Measurements from ENCODE around the gene ZBTB45.
"Not testable (repeated sequence)": the region's sequence is repeated elsewhere in the genome, so short reads cannot be mapped to it uniquely, and the experiment has no call there.

Gene ZBTB45

DNA sequence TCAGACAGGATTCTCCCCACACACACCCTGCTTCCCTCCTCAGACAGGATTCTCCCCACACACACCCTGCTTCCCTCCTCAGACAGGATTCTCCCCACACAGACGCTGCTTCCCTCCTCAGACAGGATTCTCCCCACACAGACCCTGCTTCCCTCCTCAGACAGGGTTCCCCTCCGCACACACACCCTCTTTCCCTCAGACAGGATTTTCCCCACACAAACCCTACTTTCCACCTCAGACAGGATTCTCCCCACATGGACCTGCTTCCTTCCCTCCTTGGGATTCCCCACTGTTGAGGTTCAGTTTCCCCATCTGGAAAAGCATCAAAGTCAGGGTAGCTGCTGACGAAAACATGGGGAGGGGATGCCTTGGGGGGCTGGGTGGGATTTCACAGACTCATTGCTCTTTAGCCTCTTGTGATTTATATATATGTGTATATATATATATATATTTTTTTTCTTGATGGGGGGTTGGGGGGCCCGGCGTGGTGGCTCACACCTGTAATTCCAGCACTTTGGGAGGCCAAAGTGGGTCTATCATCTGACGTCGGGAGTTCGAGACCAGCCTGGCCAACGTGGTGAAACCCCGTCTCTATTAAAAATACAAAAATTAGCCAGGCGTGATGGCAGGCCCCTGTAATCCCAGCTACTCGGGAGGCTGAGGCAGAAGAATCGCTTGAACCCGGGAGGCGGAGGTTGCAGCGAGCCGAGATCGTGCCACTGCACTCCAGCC lies 23.2 kb upstream of the ZBTB45 start:
- not testable (repeated sequence) for FAIRE-seq; DNase-seq (ENCODE audit: extremely low spot score, insufficient read length, low read depth)

GRCh38 chr19:58539169-58539559 lies 19.6 kb upstream of the ZBTB45 start:
- not testable (repeated sequence) for FAIRE-seq; DNase-seq (ENCODE audit: extremely low spot score, insufficient read length, low read depth)

- DNase-seq (ENCODE audit: extremely low spot score, insufficient read length, low read depth) (no peak), FAIRE-seq (no peak)
Measured at GRCh38 chr19:58538257-58539168, 18.9 kb upstream of the ZBTB45 start.

DNA sequence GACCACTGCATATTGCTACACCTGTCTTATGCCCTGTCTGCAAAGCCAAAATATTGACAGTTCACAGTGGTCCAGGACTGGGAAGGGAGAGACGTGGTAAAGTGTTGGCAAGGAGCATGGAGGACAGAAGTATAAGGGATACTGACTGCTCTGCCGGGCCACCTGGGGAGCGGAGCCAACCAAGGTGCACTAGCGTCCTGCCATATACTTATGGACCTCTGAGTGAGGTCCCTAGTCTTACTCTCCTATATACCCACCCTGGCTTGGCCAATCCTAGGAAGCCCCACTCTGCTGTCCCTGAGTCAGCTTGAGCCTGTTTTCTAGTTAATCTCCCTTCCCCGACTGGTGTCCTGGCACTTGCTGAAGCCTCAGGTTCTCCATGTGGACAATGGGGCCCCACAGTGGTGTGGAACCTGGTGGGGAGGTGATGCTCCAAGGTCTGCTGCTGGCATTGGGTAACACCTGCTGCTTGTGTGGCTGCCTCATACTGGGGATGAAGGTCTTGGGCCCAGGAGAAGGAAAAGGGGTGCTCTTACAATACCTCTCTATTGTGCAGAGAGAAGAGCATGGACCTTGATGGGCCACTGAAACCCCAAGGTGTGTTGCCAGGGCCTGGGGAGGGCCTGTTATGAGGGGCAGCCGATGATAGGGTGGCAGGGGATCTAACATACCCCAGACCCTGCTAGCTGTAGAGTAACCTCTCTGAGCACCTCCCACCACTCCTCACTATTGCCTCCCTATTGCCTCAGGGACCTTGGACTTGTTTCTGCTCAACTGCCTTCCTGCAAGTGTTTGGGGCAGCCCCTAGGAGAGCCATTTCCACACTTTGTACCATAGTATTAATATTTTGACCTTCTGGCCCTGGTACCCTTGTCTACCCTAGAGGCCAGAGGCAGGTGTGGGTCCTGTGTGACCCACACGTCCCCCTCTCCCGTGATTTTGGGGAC lies 17.5 kb upstream of the ZBTB45 start:
- FAIRE-seq, result no peak
- no peak for DNase-seq (ENCODE audit: extremely low spot score, insufficient read length, low read depth)

DNA sequence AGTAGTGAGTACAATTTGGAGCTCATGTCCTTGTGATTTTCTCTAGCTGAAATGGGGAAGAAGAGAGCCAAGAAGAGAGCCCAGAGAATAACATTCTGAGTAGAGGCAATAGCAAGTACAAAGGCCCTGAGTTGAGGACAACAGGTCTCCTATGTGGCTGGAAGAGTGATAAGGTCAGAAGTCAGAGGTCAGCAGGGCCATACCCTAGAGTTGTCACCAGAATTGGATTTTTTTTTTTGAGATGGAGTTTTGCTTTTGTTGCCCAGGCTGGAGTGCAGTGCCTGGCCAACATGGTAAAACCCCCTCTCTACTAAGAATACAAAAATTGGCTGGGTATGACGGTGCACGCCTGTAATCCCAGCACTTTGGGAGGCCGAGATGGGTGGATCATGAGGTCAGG lies 16.2 kb upstream of the ZBTB45 start:
- FAIRE-seq (no peak), DNase-seq (ENCODE audit: extremely low spot score, insufficient read length, low read depth) (no peak)

DNA sequence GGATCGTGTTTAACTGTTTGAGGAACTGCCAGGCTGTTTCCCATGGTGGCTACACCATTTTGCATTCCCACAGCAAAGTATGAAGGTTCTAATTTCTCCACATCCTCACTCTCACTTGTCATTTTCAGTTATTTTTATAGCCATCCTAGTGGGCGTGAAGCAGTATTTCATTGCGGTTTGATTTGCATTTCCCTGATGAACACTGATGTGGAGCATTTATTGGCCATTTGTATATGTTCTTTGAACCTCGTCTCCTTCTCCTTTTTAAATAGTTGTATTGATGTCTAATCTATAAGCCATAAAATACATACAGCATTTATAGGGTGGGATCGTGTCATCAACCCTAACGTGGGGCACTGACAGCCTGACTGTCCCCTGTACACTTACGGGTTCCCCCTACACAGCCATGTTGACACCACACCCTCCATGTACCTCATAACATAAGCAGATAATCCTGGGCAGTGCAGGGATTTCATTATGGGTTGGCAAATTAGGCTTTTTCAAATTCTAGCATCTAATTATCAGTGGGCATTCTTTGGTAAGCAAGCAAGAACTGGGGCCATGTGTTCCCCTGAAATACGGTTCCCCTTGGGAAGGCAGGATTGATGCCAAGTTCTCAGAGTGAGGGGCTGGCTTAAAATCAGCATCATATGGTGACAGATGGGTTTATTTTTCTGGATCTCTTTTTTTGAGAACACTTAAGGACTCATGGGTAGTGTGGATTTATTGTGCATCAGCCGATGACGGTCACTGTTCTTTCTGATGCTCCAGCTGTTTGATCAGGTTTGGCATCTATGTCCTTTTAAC lies 11.6 kb upstream of the ZBTB45 start:
- FAIRE-seq (no peak), DNase-seq (ENCODE audit: extremely low spot score, insufficient read length, low read depth) (no peak)

- FAIRE-seq (no peak), DNase-seq (ENCODE audit: extremely low spot score, insufficient read length, low read depth) (no peak)
Measured at GRCh38 chr19:58529405-58529804, 9.8 kb upstream of the ZBTB45 start.

- no peak for DNase-seq (ENCODE audit: extremely low spot score, insufficient read length, low read depth)
- no peak for FAIRE-seq
Measured at GRCh38 chr19:58522709-58523108, 3.1 kb upstream of the ZBTB45 start.

DNA sequence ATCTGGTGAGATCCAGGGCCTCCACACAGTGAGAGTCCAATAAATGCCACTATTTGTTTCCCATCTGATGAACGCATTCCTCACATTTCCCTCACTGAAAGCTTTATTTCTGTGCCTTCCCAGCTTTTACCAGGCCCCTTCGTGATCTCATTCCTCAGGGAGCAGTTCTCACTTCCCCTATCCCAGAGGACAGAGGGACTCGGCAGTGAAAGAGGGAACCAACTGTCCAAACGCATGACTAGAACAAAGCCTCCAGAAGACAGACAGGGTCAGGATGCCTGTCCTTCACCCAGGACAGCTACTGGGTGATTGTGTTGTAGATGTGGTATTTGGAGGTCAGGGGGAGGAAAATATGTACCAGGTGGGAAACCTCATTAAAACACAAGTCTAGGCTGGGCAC lies 2.0 kb upstream of the ZBTB45 start:
- DNase-seq (ENCODE audit: extremely low spot score, insufficient read length, low read depth), result no peak

GRCh38 chr19:58520257-58520599 lies 618 bp upstream of the ZBTB45 start:
- no peak for FAIRE-seq
- no peak for DNase-seq (ENCODE audit: extremely low spot score, insufficient read length, low read depth)

More for the DNA sequence above, 2.0 kb upstream of the ZBTB45 start:
- FAIRE-seq, result no peak

DNA sequence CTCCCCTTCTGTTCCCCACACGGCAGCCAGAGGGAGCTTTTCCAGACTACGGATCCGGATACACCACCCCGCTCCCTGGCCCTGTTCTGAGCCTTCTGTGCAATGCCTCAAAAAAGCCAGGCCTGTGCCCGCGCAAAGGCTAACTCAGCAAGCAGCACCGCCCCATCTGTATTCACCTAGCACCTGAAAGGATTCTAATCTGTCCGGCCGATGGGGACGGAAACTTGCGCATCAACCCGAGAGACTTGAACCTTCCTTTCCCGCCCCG lies 589 bp downstream of the ZBTB45 start:
- FAIRE-seq (peak; percentile 12), DNase-seq (ENCODE audit: extremely low spot score, insufficient read length, low read depth) (no peak)

- FAIRE-seq (no peak), DNase-seq (ENCODE audit: extremely low spot score, insufficient read length, low read depth) (no peak)
Measured at GRCh38 chr19:58518256-58519086, 1.1 kb downstream of the ZBTB45 start.

DNA sequence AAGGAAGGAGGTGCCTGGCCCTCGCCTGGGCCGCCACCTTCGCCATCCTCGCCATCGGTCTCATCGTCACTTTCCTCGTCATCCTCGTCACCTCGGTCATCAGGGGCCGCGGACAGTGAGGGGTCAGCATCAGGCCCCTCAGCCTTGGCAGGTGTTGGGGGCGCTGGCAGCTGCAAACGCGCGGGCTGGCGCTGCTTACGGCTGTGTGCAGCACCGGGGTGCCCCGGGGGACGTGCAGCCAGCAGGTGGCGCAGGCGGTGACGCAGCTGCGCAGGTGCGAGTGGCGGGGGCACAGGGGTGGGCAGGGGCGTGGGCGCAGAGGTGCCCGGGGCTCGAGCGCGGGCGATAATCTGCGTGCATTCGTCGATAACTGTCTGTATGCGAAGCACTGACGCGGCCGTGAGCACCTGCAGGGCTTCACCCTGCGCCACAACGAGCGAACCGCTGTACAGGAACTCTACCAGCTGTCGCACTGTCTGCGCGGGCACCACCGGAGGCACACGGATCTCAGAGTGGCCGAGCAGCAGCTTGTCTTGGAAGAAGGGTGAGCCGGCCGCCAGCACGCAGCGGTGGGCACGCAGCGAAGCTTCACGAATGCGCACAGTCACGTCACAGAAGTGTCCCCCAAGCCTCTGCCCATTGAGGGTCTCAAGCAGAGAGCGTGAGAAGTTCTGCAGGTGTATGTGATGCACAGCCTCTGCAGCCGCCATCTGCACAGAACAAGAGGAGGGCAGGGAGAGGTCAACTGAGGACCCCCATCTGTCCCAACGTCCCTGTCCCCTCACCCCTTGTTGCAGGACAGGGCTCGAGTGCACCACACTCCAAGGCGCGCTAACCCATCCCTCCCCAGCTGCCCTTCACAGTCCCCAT lies 2.4 kb downstream of the ZBTB45 start:
- DNase-seq (ENCODE audit: extremely low spot score, insufficient read length, low read depth) (no peak), FAIRE-seq (no peak)

- no peak for FAIRE-seq
- DNase-seq (ENCODE audit: extremely low spot score, insufficient read length, low read depth), result no peak
Measured at GRCh38 chr19:58516246-58516836, 3.3 kb downstream of the ZBTB45 start.

- no peak for FAIRE-seq
Measured at GRCh38 chr19:58515259-58515658, 4.4 kb downstream of the ZBTB45 start.

GRCh38 chr19:58514564-58515022 lies 5.0 kb downstream of the ZBTB45 start:
- FAIRE-seq (no peak), DNase-seq (ENCODE audit: extremely low spot score, insufficient read length, low read depth) (no peak)

More at GRCh38 chr19:58515259-58515658, 4.4 kb downstream of the ZBTB45 start:
- no peak for DNase-seq (ENCODE audit: extremely low spot score, insufficient read length, low read depth)
